OCI-LY7 (cell line): Measurements from ENCODE around the gene WWOX. TPM values are rescaled to one million over a fixed set of nuclear protein-coding genes. Genes with fewer than 3 reads are reported as not detected.

ENCODE experiments used
- BruUV-seq: library from RNA; stranded (reverse); fragments of 400-500 nt; replicated peaks from 2 replicates; lab custom pipeline; 2021; lab: Mats Ljungman, UMichigan
- CTCF ChIA-PET: fragments of 300-600 bp; sonication (Branson Sonifier 250); formaldehyde crosslinking; loops from one replicate; lab custom pipeline; 2022; ENCODE audit warnings: antibody characterized with exemption; ENCODE audit not compliant: unreplicated experiment; lab: Charles Lee
- POLR2A ChIA-PET: fragments of 300-600 bp; sonication (Branson Sonifier 250); formaldehyde crosslinking; loops from one replicate; lab custom pipeline; 2022; ENCODE audit warnings: antibody characterized with exemption; lab: Charles Lee
- DNase-seq: peaks from one replicate; pipeline ENCODE4 v3.0.0-alpha.2; 2015; ENCODE audit warnings: low spot score
- H2AFZ ChIP-seq: fragments of 200-600 bp; sonication (generic), shearing (Covaris generic); 2 replicates; pipeline ENCODE4 v1.6.1; 2014; ENCODE audit warnings: mild to moderate bottlenecking, antibody characterized with exemption, low read length, moderate library complexity
- H3K27ac ChIP-seq: fragments of 200-600 bp; sonication (generic); 2 replicates; pipeline ENCODE4 v1.5.1; 2014; ENCODE audit warnings: mixed run types, low read depth, mild to moderate bottlenecking, moderate library complexity, low read length, inconsistent platforms; ENCODE audit not compliant: poor library complexity, severe bottlenecking
- H3K36me3 ChIP-seq: fragments of 200-600 bp; sonication (generic); 2 replicates; pipeline ENCODE4 v1.6.1; 2014; ENCODE audit warnings: mild to moderate bottlenecking, antibody characterized with exemption, low read length, moderate library complexity, mixed read lengths; ENCODE audit not compliant: insufficient read depth
- H3K4me1 ChIP-seq: fragments of 200-600 bp; sonication (generic); 2 replicates; pipeline ENCODE4 v1.5.1; 2014; ENCODE audit warnings: mild to moderate bottlenecking, low read length; ENCODE audit not compliant: insufficient read depth, poor library complexity, severe bottlenecking
- H3K4me2 ChIP-seq: fragments of 200-600 bp; sonication (generic); 2 replicates; pipeline ENCODE4 v1.6.1; 2014; ENCODE audit warnings: mild to moderate bottlenecking, low read length
- H3K4me3 ChIP-seq: fragments of 200-600 bp; sonication (generic); 2 replicates; pipeline ENCODE4 v1.5.1; 2014; ENCODE audit warnings: mild to moderate bottlenecking, low read depth, low read length; ENCODE audit not compliant: poor library complexity, severe bottlenecking
- H3K79me2 ChIP-seq: fragments of 200-600 bp; sonication (generic); 2 replicates; pipeline ENCODE4 v1.6.1; 2016; ENCODE audit warnings: low read depth, mild to moderate bottlenecking, low read length, moderate library complexity, mixed read lengths; ENCODE audit not compliant: insufficient read depth
- H3K9me2 ChIP-seq: fragments of 200-600 bp; sonication (generic); 2 replicates; pipeline ENCODE4 v1.6.1; 2016; ENCODE audit warnings: mild to moderate bottlenecking, low read length, mixed read lengths; ENCODE audit not compliant: insufficient read depth
- H3K9me3 ChIP-seq: fragments of 200-600 bp; sonication (generic); 2 replicates; pipeline ENCODE4 v1.6.1; 2014; ENCODE audit warnings: mild to moderate bottlenecking, mixed run types, low read length, mixed read lengths
- H4K20me1 ChIP-seq: fragments of 200-600 bp; sonication (generic); 2 replicates; pipeline ENCODE4 v1.6.1; 2014; ENCODE audit warnings: mild to moderate bottlenecking, antibody characterized with exemption, low read length, moderate library complexity, mixed read lengths; ENCODE audit not compliant: insufficient read depth
- CTCF ChIP-seq: fragments of 200-600 bp; sonication (generic); conservative IDR thresholded peaks from 2 replicates; pipeline ENCODE4 v1.5.1; 2014; ENCODE audit warnings: mild to moderate bottlenecking, antibody characterized with exemption, low read length, moderate library complexity, mixed read lengths
- EZH2phosphoT487 ChIP-seq: fragments of 200-600 bp; sonication (generic); IDR thresholded peaks from 2 replicates; pipeline ENCODE4 v1.6.1; 2018; ENCODE audit warnings: low read depth, borderline replicate concordance, mild to moderate bottlenecking, mixed run types, antibody characterized with exemption, low read length, moderate library complexity, mixed read lengths
- intact Hi-C: fragments of 100-400 bp; cut with micrococcal nuclease; formaldehyde crosslinking; loops from one replicate; pipeline ENCODE4 v1.10.0; 2022; ENCODE audit not compliant: unreplicated experiment
- total RNA-seq, 2 experiments: library from RNA; depleted of rRNA in 1 of 2; stranded (reverse); fragments of >200 nt in 1 of 2; shearing (Covaris generic) in 1 of 2; gene quantifications; 2 replicates each; pipeline ENCODE4 v1.2.3, GENCODE V29; 2014 to 2022

WWOX gene
- total RNA-seq, 2 experiments from 2014 or later = 40.2 to 47.6 TPM

DNA sequence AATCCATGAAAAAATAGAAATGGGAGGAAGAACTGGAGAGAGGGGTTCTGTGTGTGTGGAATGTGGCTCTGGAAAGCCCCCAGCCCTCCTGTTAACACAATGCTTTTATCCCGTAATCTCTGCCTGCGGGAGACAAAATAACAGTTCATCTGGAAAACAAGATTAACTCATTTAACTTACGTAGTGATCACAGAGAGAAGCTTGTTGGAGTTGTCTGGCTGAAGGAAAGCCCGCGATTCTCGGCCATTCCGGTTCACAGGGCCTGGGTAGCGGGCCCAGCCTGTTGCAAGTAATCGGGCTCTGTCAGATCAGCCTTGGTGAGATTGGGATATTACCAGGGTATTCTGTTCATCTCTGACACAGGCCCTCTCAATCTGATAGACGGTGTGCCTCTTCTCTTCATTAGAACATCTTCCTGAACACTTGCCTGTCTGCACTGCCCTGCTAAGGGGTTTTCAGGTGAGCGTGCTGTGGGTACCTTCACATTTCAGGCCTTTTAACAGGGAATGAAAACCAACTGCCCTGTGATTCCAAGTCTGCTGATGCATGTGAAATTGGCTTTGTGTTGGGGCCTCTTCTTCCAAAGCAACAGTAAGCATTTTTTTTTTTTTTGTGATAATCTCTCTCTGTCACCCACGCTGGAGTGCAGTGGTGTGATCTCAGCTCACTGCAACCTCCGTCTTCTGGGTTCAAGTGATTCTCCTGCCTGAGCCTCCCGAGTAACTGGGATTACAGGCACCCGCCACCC lies 609.9 kb downstream of the WWOX start:
- no peak for DNase-seq
- H4K20me1 ChIP-seq = no peaks in the 10 kb centered on the region
- ChIA-PET POLR2A (interaction anchor here (0.6 kb wide), 1 partner anchor 96 kb away, joined by 4 read pairs; no protein-coding TSS in a partner anchor), CTCF (no interaction called here)
- no peaks in the 10 kb centered on the region for H3K4me1 ChIP-seq
- no peak overlapping the region for H3K4me3 ChIP-seq
- H3K4me2 ChIP-seq = no peak overlapping the region
- H3K79me2 ChIP-seq = no peaks in the 10 kb centered on the region
- no peaks in the 10 kb centered on the region for H3K36me3 ChIP-seq
- no peaks in the 10 kb centered on the region for H3K9me3 ChIP-seq
- no peak overlapping the region for H3K27ac ChIP-seq
- no peak for TF ChIP-seq CTCF
- no peak for TF ChIP-seq EZH2phosphoT487
- H2AFZ ChIP-seq = no peak overlapping the region
- no peaks in the 10 kb centered on the region for H3K9me2 ChIP-seq
- no TSS peak for BruUV-seq
- intact Hi-C loops = loop anchor here (10.0 kb wide), 1 partner anchor 215 kb away; no protein-coding TSS in a partner anchor

GRCh38 chr16:78715106-78715505 lies 615.7 kb downstream of the WWOX start:
- TF ChIP-seq CTCF (no peak), EZH2phosphoT487 (no peak)
- Histone ChIP-seq H3K9me2 (no peaks in the 10 kb centered on the region), H3K4me1 (no peaks in the 10 kb centered on the region), H3K4me2 (no peak overlapping the region), H2AFZ (no peak overlapping the region), H3K9me3 (no peaks in the 10 kb centered on the region), H3K36me3 (no peaks in the 10 kb centered on the region), H3K4me3 (no peak overlapping the region), H3K79me2 (no peaks in the 10 kb centered on the region), H4K20me1 (no peaks in the 10 kb centered on the region), H3K27ac (no peak overlapping the region)
- CTCF ChIA-PET = no interaction called here
- intact Hi-C loops = no loop called here
- POLR2A ChIA-PET = interaction anchor here (1.6 kb wide), 1 partner anchor 14 kb away, joined by 3 read pairs; no protein-coding TSS in a partner anchor
- DNase-seq = no peak
- no TSS peak for BruUV-seq

DNA sequence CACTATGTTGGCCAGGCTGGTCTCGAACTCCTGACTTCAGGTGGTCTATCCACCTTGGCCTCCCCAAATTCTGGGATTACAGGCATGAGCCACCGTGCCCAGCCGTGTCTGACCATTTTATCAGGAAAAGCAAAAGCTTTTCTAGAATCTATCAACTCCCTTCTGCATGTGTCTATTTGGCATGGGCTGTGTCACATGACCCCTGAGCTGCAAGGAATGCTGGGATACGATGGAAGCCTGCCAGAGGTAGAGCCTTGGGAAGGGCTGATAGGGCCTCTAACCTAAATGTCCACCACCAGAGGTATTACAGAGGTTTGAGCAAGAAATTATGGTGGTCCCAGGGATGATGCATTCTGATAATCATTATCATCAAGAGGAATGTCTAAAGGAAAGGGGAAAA lies 616.2 kb downstream of the WWOX start:
- H3K79me2 ChIP-seq = no peaks in the 10 kb centered on the region
- no peak overlapping the region for H2AFZ ChIP-seq
- intact Hi-C loops = no loop called here
- H3K9me3 ChIP-seq = no peaks in the 10 kb centered on the region
- ChIA-PET POLR2A (interaction anchor here (1.6 kb wide), 1 partner anchor 14 kb away, joined by 3 read pairs; no protein-coding TSS in a partner anchor), CTCF (no interaction called here)
- no peak overlapping the region for H3K4me2 ChIP-seq
- no peak for TF ChIP-seq EZH2phosphoT487
- no peak overlapping the region for H3K4me3 ChIP-seq
- no peak overlapping the region for H3K27ac ChIP-seq
- no peaks in the 10 kb centered on the region for H3K4me1 ChIP-seq
- H3K9me2 ChIP-seq = no peaks in the 10 kb centered on the region
- no peaks in the 10 kb centered on the region for H3K36me3 ChIP-seq
- no TSS peak for BruUV-seq
- no peak for DNase-seq
- H4K20me1 ChIP-seq = no peaks in the 10 kb centered on the region
